WERI-Rb-1 (cell line): ENCODE data around the gene ARID3A.

Experiments
- DNase-seq: peaks from one replicate; pipeline ENCODE4 v3.0.0-alpha.2; 2020
- H3K27ac ChIP-seq: fragments of 250-450 bp; sonication (Bioruptor Pico); 2 replicates; pipeline ENCODE4 v1.5.1; 2020; ENCODE audit warnings: mild to moderate bottlenecking, moderate library complexity
- H3K27me3 ChIP-seq: fragments of 250-450 bp; sonication (Bioruptor Pico); 2 replicates; pipeline ENCODE4 v1.5.1; 2021; ENCODE audit warnings: mild to moderate bottlenecking, low read depth, moderate library complexity; ENCODE audit not compliant: insufficient read depth, severe bottlenecking
- H3K36me3 ChIP-seq: fragments of 250-450 bp; sonication (Bioruptor Pico); 2 replicates; pipeline ENCODE4 v1.5.1; 2020; ENCODE audit warnings: mild to moderate bottlenecking, moderate library complexity
- H3K4me3 ChIP-seq: 2 replicates; pipeline ENCODE4 v1.5.1; 2011; ENCODE audit warnings: low read depth, mild to moderate bottlenecking, control low read depth, low read length
- H3K9me3 ChIP-seq: fragments of 250-450 bp; sonication (Bioruptor Pico); 2 replicates; pipeline ENCODE4 v1.5.1; 2021; ENCODE audit warnings: mild to moderate bottlenecking, moderate library complexity; ENCODE audit not compliant: severe bottlenecking
- TF ChIP-seq, protein P1 (sequence below): IDR thresholded peaks from 2 replicates; pipeline ENCODE4 v1.5.1; 2011; ENCODE audit warnings: low read depth, mild to moderate bottlenecking, control low read depth, inconsistent platforms, low read length

Gene ARID3A

DNA sequence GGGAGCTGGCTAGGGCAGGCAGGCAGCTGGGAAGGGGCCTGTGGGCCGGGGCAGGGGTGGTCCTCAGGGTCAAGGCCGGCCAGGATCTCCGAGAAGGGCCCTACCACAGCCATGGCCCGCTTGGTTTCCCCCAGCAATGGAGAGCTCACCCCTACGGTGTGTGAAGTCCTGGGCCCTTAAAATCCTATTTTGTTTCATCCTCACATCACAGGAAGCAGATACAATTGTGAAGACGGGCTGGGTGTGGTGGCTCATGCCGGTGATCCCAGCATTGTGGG lies 23.8 kb upstream of the ARID3A start:
- peak overlapping the region; percentile 76 for H3K27ac ChIP-seq
- peaks cover 14% of the 10 kb centered on the region for H3K36me3 ChIP-seq
- DNase-seq = no peak
- no peak overlapping the region for H3K4me3 ChIP-seq
- TF ChIP-seq, protein P1, sequence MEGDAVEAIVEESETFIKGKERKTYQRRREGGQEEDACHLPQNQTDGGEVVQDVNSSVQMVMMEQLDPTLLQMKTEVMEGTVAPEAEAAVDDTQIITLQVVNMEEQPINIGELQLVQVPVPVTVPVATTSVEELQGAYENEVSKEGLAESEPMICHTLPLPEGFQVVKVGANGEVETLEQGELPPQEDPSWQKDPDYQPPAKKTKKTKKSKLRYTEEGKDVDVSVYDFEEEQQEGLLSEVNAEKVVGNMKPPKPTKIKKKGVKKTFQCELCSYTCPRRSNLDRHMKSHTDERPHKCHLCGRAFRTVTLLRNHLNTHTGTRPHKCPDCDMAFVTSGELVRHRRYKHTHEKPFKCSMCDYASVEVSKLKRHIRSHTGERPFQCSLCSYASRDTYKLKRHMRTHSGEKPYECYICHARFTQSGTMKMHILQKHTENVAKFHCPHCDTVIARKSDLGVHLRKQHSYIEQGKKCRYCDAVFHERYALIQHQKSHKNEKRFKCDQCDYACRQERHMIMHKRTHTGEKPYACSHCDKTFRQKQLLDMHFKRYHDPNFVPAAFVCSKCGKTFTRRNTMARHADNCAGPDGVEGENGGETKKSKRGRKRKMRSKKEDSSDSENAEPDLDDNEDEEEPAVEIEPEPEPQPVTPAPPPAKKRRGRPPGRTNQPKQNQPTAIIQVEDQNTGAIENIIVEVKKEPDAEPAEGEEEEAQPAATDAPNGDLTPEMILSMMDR = no peak
- H3K9me3 ChIP-seq = no peaks in the 10 kb centered on the region
- no peaks in the 10 kb centered on the region for H3K27me3 ChIP-seq

DNA sequence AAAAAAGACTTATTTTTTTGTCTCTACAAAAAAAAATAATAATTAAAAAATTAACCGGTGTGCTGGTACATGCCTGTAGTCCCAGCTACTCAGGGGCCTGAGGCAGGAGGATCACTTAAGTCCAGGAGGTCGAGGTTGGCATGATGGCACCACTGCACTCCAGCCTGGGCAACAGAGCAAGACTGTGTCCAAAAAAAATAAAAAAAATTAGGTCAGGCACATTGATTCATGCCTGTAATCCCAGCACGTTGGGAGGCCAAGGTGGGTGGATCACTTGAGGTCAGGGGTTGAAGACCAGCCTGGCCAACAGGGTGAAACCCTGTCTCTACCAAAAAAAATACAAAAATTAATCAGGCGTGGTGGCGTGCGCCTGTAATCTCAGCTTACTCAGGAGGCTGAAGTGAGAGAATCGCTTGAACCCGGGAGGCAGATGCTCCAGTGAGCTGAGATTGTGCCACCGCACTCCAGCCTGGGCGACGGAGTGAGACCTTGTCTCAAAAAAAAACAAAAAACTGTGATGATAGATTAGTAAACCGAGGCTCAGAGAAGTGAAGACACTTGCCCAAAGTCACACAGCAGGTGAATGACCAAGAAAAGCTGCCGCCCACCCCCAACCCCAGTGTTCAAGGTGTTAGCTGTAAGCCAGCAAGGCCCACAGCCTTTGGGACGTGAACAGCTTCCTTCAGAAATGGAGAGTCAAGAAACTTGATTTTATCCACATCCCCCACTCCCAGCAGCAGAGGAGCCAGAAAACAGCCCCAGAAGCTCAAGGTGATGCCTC lies 23.2 kb upstream of the ARID3A start:
- DNase-seq = no peak
- Histone ChIP-seq H3K36me3 (peaks cover 11% of the 10 kb centered on the region; the same call in 1 of the 2 replicates), H3K9me3 (no peaks in the 10 kb centered on the region), H3K27me3 (no peaks in the 10 kb centered on the region), H3K27ac (peak overlapping the region; percentile 76), H3K4me3 (peak overlapping the region; percentile 11)
- TF ChIP-seq, protein P1 = no peak

DNA sequence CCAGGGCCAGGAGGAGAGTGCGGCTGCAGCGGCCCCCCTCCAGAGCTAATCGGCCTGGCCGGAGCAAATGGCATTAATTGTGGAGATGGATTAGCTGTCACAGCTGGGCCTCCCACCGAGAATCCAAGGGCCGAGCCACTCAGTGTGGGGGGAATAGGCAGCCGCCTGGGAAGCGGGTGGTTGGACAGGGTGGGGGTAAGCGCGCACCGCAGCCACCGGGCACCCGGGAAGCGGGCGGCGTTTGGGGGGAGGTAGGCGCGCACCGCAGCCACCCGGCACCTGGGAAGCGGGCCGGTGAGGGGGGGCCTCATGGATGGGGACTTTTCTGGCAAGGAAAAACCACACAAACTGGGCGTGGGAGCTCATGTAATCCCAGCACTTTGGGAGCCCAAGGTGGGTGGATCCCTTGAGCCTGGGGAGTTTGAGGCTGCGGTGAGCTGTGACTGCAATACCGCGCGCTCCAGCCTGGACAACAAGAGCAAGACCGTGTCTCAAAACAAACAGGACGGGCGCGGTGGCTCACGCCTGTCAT lies 22.5 kb upstream of the ARID3A start:
- H3K36me3 ChIP-seq = peaks cover 11% of the 10 kb centered on the region; the same call in 1 of the 2 replicates
- TF ChIP-seq, protein P1 = no peak
- no peaks in the 10 kb centered on the region for H3K9me3 ChIP-seq
- peak; percentile 94 for DNase-seq
- H3K27me3 ChIP-seq = no peaks in the 10 kb centered on the region
- peak overlapping the region; percentile 36 for H3K4me3 ChIP-seq
- H3K27ac ChIP-seq = peak overlapping the region; percentile 76

DNA sequence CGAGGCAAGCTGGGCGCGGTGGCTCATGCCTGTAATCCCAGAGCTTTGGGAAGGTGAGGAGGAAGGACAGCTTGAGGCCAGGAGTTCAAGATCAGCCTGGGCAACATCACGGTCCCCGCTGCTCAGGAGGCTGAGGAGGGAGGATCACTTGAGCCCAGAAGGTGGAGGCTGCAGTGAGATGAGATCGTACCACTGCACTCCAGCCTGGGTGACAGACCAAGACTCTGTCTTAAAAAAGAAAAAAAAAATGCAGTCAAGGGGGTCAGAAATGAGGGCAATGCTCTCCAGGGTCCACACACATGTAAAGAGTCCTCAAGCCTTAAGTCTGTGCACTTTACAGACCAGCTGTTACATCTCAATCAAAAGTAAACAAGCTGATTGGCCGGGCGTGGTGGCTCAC lies 21.3 kb upstream of the ARID3A start:
- Histone ChIP-seq H3K9me3 (no peaks in the 10 kb centered on the region), H3K36me3 (peaks cover 8% of the 10 kb centered on the region; the same call in 1 of the 2 replicates), H3K4me3 (no peak overlapping the region), H3K27ac (no peak overlapping the region), H3K27me3 (no peaks in the 10 kb centered on the region)
- TF ChIP-seq, protein P1 = no peak
- no peak for DNase-seq

DNA sequence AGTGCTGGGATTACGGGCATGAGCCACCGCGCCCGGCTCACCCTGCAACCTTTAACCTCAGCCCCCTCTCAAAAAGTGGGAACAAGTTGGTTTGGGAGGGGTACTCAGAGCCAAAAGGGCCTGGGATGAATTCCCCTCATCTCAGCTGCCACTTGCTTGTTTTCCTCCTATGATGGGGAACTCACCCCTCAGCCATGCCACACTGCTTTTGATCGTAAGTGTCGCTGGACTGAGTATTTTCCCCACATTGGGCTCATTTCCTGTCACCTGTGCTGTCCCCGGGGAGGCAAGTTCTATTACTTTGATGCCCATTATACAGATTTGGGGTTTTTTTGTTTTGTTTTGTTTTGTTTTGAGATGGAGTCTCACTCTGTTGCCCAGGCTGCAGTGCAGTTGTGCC lies 19.4 kb upstream of the ARID3A start:
- no peak for DNase-seq
- TF ChIP-seq, protein P1 = no peak

More for the DNA sequence above, 19.4 kb upstream of the ARID3A start:
- Histone ChIP-seq H3K36me3 (peaks cover 4% of the 10 kb centered on the region; the same call in 1 of the 2 replicates), H3K4me3 (no peak overlapping the region), H3K9me3 (no peaks in the 10 kb centered on the region), H3K27me3 (no peaks in the 10 kb centered on the region), H3K27ac (no peak overlapping the region)
